ENCODE data around the gene PIP4K2C.

The PIP4K2C gene

DNA sequence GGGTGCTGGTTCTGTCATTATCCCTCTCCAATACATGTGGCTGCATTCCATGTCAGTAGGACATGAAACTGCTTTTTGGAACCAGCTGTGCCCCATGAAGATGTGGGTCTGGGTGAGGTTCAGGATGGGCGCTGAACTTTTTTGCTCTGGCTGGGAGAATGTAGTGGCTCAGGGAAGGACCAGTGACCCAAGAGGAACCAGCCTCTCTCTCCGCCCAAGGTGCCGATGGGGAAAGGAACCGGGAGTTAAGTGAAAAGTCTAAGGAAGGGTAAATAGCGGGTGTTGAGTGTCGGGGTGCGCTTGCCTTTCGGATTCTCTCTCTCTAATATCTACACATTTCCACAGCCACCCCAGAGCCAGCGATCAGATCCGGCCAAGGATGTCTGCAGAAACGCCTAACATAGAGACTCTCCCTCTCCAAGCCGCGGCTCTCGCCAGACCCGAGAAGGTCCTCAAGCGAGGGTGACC lies 28.0 kb downstream of the PIP4K2C start:
- no peak overlapping the region for H3K27ac ChIP-seq
- no peak for DNase-seq (ENCODE audit: low read depth, low spot score)

DNA sequence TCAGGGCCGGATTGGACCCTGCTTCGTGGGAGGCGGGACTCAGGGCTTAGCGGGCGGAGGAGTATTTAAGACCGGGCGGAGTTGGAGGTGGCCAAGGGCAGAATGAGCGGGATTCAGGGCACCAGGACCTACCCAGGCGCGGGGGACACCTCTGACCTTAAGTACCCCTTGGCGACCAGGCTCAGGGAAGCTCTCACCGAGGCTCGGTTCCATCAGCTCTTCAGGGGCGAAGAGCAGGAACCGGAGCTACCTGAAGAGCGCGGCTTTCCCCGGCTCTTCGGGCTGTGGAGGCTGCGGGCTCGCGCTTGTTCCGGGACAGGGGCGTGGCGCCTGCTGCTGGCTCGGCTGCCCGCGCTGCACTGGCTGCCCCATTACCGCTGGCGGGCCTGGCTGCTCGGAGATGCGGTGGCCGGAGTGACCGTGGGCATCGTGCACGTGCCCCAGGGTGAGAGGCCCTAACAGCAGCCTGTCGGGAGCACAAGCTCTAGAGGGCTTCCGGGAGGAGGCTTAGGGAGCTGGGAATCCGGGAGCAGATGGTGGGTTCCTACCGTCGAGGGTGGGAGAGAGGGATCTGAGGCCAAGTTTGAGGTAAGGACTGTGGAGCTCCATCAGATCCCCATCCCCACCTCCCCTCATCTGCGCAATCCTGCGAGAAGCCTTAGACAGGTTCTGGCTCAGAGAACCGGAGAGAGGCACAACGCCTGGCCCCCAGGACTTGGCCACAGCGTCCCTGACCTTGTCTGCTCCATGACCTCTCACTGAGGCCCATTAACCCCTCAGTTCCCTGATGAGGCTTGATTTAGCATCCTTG lies 28.6 kb downstream of the PIP4K2C start:
- no peak overlapping the region for H3K27ac ChIP-seq
- no peak for DNase-seq (ENCODE audit: low read depth, low spot score)

DNA sequence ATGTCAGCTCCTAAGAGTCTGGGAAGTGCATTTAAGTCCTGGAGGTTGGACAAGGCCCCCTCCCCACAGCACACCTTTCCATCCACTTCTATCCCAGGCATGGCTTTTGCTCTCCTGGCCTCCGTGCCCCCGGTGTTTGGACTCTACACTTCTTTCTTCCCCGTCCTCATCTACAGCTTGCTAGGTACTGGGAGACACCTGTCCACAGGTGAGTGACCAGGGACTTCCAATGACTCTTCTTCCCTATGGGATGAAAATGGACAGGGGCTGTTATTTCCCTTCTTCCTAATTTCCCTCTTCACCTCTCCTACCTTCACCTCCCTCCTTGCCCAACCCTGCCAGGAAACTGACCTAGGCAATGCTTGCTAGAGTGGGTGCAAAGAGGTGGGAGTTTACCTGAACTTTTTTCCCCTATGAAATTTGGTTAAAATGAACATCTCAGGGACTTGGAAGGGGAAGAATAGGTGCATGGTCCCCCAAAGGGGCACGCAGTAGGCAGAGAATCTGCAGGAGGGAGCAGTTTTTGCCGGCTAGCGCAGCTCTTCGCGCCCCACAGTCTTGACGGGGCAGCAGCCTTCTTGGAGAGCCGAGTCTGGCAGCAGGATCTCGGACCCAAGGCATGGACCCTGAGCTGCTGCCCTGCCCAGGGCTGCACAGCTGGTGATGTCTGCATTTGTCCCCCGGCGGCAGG lies 29.4 kb downstream of the PIP4K2C start:
- DNase-seq (ENCODE audit: low read depth, low spot score): no peak

DNA sequence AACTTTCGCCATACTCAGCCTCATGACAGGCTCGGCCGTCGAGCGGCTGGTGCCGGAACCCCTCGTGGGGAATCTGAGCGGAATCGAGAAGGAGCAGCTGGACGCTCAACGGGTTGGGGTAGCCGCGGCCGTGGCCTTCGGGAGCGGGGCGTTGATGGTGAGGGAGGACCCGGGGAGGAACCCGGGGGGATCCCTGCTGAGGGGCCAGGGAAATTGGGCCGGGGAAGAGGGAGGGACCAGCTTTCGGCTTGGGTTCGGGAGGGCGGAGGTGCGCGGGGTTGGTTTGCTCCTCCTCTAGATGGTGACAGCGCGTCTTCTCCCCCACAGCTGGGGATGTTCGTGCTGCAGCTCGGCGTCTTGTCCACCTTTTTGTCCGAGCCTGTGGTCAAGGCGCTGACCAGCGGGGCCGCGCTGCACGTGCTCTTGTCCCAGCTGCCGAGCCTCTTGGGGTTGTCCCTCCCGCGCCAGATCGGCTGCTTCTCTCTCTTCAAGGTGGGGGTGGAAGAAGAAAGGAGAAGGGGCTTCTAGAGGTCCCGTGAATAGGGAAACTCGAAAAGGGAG lies 30.0 kb downstream of the PIP4K2C start:
- no peak for DNase-seq (ENCODE audit: low read depth, low spot score)
- no peak overlapping the region for H3K27ac ChIP-seq

More for the DNA sequence above, 29.4 kb downstream of the PIP4K2C start:
- no peak overlapping the region for H3K27ac ChIP-seq

GRCh38 chr12:57621497-57622292 lies 30.7 kb downstream of the PIP4K2C start:
- no peak for DNase-seq (ENCODE audit: low read depth, low spot score)
- no peak overlapping the region for H3K27ac ChIP-seq

DNA sequence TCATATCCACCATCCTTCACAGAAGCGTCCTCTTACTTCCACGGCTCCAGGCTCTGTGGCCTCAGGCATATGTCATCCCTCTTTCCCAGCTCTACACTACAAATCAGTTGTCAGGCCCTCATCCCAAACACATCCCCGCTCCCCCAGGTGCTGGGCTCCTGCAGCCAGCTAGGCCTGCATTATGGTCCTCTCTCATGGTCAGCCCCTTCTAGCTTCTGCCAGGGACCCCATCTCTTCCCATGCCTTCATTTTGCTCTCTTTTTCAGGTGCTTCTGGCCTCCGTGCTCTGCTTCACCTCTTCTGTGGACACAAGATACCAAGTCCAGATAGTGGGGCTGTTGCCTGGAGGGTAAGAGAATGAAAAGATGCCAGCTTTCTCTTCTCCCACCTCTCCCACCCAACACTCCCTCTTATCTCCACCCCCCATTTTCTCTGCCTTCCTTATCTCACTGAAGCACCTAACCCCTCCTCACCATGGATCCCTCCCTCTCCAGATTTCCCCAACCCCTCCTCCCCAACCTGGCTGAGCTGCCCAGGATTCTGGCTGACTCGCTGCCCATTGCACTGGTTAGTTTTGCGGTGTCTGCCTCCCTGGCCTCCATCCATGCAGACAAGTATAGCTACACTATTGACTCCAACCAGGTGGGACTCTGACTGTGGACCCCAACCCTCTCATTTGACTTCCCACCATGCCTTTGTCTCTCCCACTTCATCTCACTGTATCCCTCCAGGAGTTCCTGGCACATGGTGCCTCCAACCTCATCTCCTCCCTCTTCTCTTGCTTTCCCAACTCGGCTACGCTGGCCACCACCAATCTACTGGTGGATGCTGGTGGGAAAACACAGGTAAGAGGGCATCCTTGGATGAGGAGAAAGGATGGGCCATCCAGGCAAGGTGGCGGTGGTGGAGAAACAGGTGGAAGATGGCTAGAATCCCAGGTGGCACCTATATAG lies 31.6 kb downstream of the PIP4K2C start:
- DNase-seq (ENCODE audit: low read depth, low spot score): no peak
- no peak overlapping the region for H3K27ac ChIP-seq

DNA sequence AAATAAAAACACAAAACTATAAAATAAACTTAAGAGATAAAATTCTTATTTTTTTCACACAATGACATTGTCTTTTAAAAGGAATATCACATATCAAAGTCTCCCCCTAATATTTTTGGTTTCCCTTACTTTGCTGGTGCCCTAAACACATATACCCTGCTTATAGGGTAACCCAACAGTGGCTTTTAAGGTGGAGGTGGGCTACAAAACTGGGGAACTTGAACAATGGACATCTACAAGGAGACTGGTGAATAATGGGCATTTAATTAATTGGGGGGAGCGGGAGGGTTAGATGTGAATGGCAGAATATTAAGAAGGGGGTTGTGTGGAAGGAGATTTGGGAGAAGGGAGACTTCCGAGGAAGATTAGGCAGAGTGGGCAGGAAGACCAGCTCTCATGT lies 32.4 kb downstream of the PIP4K2C start:
- no peak for DNase-seq (ENCODE audit: low read depth, low spot score)
- H3K27ac ChIP-seq: no peak overlapping the region

DNA sequence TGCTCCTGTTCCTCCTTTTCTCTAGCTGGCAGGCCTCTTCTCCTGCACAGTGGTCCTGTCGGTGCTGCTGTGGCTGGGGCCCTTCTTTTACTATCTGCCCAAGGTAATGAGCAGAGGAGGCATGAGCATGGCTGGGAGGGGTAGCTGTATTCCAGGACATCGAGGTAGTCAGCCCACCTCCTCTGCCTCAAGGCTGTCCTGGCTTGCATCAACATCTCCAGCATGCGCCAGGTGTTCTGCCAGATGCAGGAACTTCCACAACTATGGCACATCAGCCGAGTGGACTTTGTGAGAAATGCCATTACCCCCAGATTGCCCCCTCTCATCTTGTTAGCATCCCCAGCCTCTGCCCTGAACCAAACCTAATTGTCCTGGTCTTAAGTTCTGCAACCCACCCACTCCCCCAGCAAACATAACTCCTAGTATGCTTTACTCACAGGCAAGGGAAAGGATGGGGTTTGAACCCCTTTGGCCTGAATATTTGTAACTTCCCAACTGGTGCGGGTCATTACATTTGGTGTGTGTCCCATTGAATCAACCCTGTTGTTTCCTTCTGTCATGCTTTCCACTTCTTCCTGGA lies 32.9 kb downstream of the PIP4K2C start:
- no peak overlapping the region for H3K27ac ChIP-seq
- no peak for DNase-seq (ENCODE audit: low read depth, low spot score)

DNA sequence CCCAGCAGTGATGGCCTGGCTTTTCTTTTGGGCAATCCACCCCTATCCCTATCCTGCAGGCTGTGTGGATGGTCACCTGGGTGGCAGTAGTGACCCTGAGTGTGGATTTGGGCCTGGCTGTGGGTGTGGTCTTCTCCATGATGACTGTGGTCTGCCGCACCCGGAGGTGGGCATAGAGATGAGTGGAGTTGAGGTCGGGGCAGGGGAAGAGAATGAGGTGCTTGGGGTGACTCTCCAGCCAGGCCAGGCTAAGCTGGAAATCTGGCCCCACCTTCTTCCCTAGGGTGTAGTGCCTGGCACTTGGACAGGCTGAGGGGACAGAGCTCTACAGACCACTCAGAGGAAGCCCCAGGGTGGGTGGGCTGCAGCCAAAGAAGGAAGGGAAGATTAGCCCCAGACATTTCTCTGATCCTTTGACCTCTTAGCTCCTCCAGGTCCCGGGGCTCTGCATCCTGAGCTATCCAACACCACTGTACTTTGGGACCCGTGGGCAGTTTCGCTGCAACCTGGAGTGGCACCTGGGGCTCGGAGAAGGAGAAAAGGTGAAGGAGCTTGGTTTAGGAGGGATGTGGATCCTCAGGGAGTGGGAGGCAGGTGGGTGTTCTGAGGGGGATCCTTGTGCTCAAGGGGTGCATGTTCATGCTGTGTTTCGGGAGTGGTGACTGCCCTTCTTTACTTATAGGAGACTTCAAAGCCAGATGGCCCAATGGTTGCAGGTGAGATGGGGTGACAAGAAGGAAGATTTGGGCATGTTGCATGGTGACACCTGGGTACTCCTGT lies 33.6 kb downstream of the PIP4K2C start:
- no peak overlapping the region for H3K27ac ChIP-seq
- no peak for DNase-seq (ENCODE audit: low read depth, low spot score)

- no peak overlapping the region for H3K27ac ChIP-seq
- no peak for DNase-seq (ENCODE audit: low read depth, low spot score)
Observed at GRCh38 chr12:57625261-57626032, 34.5 kb downstream of the PIP4K2C start.

DNA sequence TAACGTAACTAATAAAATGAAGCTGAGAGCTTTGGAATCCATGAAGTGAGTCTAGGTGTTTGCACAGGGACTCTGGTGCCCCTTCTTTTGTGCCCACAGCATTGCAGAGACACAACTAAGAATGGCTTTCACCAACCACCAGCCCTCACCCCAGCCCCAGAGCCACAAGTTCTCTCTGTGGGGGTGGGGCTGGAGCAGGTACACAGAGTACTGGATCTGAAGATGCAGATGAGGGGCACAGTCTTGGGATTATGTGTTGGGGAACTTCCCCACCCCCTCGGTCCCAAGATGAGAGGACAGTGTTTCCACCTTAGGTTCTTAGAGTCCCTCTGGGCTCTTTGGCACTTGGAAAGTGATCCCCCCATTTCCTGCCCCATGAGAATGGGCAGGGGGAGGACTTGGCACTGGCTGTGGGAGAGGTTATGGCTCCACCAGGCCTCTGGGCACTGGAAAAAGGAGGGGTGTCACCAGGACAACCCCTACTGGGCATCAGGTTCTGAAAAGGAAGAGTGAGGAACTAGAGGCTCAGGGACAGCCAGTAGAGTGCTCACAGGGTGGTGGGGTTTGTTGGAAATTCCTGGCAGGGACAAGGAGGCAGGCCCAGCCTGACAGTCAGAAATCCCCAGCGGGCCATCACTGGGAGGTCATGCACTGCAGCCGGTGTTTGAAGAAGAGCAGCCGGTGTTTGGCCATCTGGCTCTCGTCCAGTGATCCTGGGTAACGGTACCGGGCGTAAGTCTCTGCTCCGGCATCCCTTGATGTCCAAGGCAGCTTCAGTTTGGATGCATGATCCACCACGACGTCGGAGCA lies 35.3 kb downstream of the PIP4K2C start:
- DNase-seq (ENCODE audit: low read depth, low spot score): no peak
- no peak overlapping the region for H3K27ac ChIP-seq

DNA sequence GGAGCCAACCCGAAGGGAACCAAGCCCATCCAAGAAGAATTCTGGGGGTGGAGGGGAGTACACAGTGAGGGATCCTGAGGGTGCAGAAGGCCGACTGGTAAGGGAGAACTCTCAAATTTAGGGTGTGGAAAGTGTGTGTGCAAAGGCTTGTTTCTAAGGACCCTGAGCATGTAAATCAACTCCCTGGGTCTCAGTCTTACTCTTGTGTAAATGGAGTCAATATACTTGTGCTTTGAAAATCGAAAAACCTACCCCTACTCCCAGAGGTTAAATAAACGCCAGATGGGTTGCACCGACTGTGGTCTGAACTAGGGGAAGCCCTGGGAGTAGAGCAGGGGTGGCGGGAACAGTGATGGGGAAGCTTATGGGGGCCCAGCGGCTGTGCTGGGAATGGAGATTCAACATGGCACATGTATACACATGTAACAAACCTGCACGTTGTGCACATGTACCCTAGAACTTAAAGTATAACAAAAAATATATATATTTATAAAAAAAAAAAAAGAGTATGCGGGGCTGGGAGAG lies 36.0 kb downstream of the PIP4K2C start:
- H3K27ac ChIP-seq: no peak overlapping the region
- DNase-seq (ENCODE audit: low read depth, low spot score): no peak

DNA sequence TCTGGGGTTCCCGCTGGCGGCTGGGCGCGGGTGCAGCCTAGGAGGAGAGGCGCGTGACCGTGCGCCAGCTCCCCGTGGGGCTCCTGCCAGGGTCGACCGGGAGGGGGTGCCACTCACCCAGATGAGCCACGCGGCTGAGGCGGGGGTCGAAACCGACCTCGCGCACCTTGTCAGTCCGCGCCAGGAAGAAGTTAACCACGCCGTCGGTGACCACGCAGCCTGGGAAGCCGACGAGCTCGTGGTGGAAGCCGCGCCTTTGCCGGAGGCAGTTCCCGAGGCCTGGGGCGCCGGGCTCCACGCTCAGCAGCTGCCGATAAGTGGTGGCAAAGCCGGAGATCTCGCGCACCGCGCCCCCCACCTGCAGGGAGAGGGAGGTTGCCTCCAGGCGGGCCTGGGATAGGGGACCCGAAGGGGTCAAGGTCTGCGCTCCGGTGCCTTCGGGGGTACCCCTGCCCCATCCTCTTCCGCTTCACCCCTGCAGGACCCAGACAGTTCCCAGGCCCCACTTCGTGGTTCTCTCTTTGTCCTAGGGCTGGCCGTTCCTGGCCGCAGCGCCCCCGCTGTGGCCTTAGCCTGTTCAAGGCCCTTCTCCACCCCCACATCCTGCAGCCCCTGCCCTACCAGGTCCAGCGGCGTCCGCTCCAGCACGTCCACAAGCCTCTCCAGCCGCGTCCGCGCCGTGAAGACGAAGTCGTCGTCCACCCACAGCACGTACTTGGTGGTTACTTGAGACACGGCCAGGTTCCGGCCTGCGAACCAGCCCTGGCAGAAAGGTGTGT lies 36.7 kb downstream of the PIP4K2C start:
- H3K27ac ChIP-seq: no peak overlapping the region
- DNase-seq (ENCODE audit: low read depth, low spot score): no peak

GRCh38 chr12:57628280-57629191 lies 37.5 kb downstream of the PIP4K2C start:
- no peak overlapping the region for H3K27ac ChIP-seq
- no peak for DNase-seq (ENCODE audit: low read depth, low spot score)
